Ishikawa (cell line): ENCODE measurements around the gene RECQL5.

Experiments used
- CEBPB ChIP-seq: IDR thresholded peaks from 2 replicates; pipeline ENCODE4 v1.6.1; 2012
- EP300 ChIP-seq: IDR thresholded peaks from 2 replicates; pipeline ENCODE4 v1.6.1; 2012; ENCODE audit warnings: borderline replicate concordance
- FOXM1 ChIP-seq: IDR thresholded peaks from 2 replicates; pipeline ENCODE4 v1.6.1; 2012; ENCODE audit warnings: low read depth, borderline replicate concordance
- MAX ChIP-seq: IDR thresholded peaks from 2 replicates; pipeline ENCODE4 v1.6.1; 2012
- RAD21 ChIP-seq: IDR thresholded peaks from 2 replicates; pipeline ENCODE4 v1.6.1; 2012; ENCODE audit warnings: low read depth
- REST ChIP-seq: IDR thresholded peaks from 2 replicates; pipeline ENCODE4 v1.6.1; 2012; ENCODE audit warnings: low read depth, mild to moderate bottlenecking
- TAF1 ChIP-seq: IDR thresholded peaks from 2 replicates; pipeline ENCODE4 v1.6.1; 2012; ENCODE audit warnings: low read depth, mild to moderate bottlenecking
- TEAD4 ChIP-seq: IDR thresholded peaks from 2 replicates; pipeline ENCODE4 v1.6.1; 2012
- USF1 ChIP-seq: IDR thresholded peaks from 2 replicates; pipeline ENCODE4 v1.6.1; 2012
- YY1 ChIP-seq: IDR thresholded peaks from 2 replicates; pipeline ENCODE4 v1.6.1; 2012; ENCODE audit warnings: low read depth
- ZBTB7A ChIP-seq: IDR thresholded peaks from 2 replicates; pipeline ENCODE4 v1.6.1; 2012; ENCODE audit warnings: low read depth

GRCh38 chr17:75587675-75588595, 79.0 kb downstream of the RECQL5 start, which contains the start of gene MYO15B:
- no peak for TF ChIP-seq REST
- TF ChIP-seq RAD21, result no peak
- no peak for TF ChIP-seq MAX
- TF ChIP-seq FOXM1, result no peak
- TF ChIP-seq EP300, result no peak
- no peak for TF ChIP-seq USF1
- no peak for TF ChIP-seq ZBTB7A
- TF ChIP-seq TAF1, result no peak
- TF ChIP-seq YY1, result no peak
- no peak for TF ChIP-seq TEAD4
- TF ChIP-seq CEBPB, result no peak
